Kidney (tissue), 14 donors: ENCODE results near the gene GABRB2. TPM values are rescaled to one million over a fixed set of nuclear protein-coding genes. Genes with fewer than 3 reads are reported as not detected.

Experiments
- DNase-seq, 5 donors: peaks; one replicate each; pipeline ENCODE4 v3.0.0-alpha.2; 2013 to 2020
- FAIRE-seq: peaks from 2 replicates; lab custom pipeline; 2012; peaks lifted over from hg19 to GRCh38; lab: Jason Lieb, UNC
- H3K27ac ChIP-seq, 2 donors: one replicate each; pipeline ENCODE4 v1.7.0; 2013; ENCODE audit warnings: low read depth in 2 of 2, low read length in 2 of 2, inconsistent platforms in 1 of 2
- H3K27me3 ChIP-seq: one replicate; pipeline ENCODE4 v1.7.1; 2013; ENCODE audit warnings: low read length, inconsistent platforms; ENCODE audit not compliant: control insufficient read depth, insufficient read depth
- H3K36me3 ChIP-seq, 3 donors: one replicate each; pipeline versions ENCODE4 v1.7.0 to v1.7.1; 2013; ENCODE audit warnings: low read length in 3 of 3, control low read depth in 1 of 3, inconsistent platforms in 1 of 3; ENCODE audit not compliant: insufficient read depth in 3 of 3, control insufficient read depth in 2 of 3
- H3K4me1 ChIP-seq, 3 donors: one replicate each; pipeline versions ENCODE4 v1.7.0 to v1.7.1; 2013; ENCODE audit warnings: low read length in 3 of 3, inconsistent platforms in 1 of 3, low read depth in 1 of 3; ENCODE audit not compliant: control insufficient read depth in 2 of 3, insufficient read depth in 2 of 3
- H3K4me3 ChIP-seq, 3 donors: one replicate each; pipeline versions ENCODE4 v1.7.0 to v1.8.1; 2013; ENCODE audit warnings: low read length in 3 of 3, control low read depth in 1 of 3, inconsistent platforms in 1 of 3
- H3K9ac ChIP-seq, 3 donors: one replicate each; pipeline versions ENCODE4 v1.7.0 to v1.7.1; 2013; ENCODE audit warnings: low read length in 3 of 3, control low read depth in 1 of 3, inconsistent platforms in 1 of 3
- H3K9me3 ChIP-seq, 3 donors: one replicate each; pipeline versions ENCODE4 v1.7.0 to v1.7.1; 2013; ENCODE audit warnings: low read length in 3 of 3, control low read depth in 1 of 3, inconsistent platforms in 1 of 3; ENCODE audit not compliant: control insufficient read depth in 2 of 3, insufficient read depth in 1 of 3
- intact Hi-C: fragments of 100-400 bp; cut with DNase I; formaldehyde crosslinking; loops from one replicate; pipeline ENCODE4 v1.11.1; 2022
- polyA plus RNA-seq: library from polyadenylated mRNA; stranded (reverse); fragments of 350-450 nt; fragmentation: Illumina TruSeq; extraction: RNeasy Lipid Tissue Mini Kit (QIAGEN cat#74804); gene quantifications from one replicate; pipeline ENCODE4 v1.2.3, GENCODE V29; 2014; ENCODE audit warnings: low read depth, low replicate concordance; ENCODE audit not compliant: insufficient read depth
- total RNA-seq: library from RNA; stranded (reverse); fragmentation: NEBNext Ultra II Directional; extraction: Animal tissue kit (Norgen Biotek cat#: 25700); gene quantifications from one replicate; pipeline ENCODE4 v1.2.1, GENCODE V29; 2021
- TF ChIP-seq, protein P1 (sequence below): IDR thresholded peaks from 3 replicates; pipeline ENCODE4 v1.5.1; 2012; ENCODE audit warnings: mild to moderate bottlenecking, moderate library complexity, borderline replicate concordance; ENCODE audit not compliant: insufficient read depth; ENCODE audit errors: extremely low read depth
- donor health status: control.
- donor health status: control.
- donor health status: control.
- donor health status: control.
- donor health status: control.
- donor health status: DM: yes; HTN: yes; CAD: no.
- donor health status: Normal renal cell carcinoma (clear cell type).

GABRB2 gene
- total and polyA plus RNA-seq, 2 donors from 2014 or later: 0.90 to 4.4 TPM

DNA sequence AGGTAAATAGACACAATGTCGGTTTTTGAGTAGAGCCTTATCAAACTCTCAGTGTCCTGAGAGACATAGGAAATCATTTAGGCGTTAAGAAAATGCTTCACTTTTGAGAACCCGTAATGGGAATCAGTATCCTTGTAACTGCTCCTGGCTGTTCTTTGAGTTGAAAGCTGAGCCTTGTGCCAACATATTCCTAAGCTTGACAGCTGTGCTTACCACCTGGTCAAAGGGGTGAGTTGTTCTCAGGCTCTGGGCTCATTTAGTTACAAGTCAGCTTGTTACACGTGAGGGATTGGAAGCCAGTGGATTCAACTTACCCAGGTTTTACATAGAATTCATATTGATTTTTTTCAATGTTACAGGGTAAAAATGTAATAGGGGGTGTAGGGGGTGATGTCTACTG lies 145.9 kb downstream of the GABRB2 start:
- DNase-seq (peak in 3 of 5 donors; percentile 22 to 61 (median 41)), FAIRE-seq (no peak)
- Histone ChIP-seq H3K27me3 (no peaks in the 10 kb centered on the region), H3K9ac (no peak overlapping the region), H3K9me3 (no peaks in the 10 kb centered on the region), H3K4me1 (no peaks in the 10 kb centered on the region), H3K4me3 (no peak overlapping the region), H3K36me3 (no peaks in the 10 kb centered on the region), H3K27ac (no peak overlapping the region)
- TF ChIP-seq, protein P1, sequence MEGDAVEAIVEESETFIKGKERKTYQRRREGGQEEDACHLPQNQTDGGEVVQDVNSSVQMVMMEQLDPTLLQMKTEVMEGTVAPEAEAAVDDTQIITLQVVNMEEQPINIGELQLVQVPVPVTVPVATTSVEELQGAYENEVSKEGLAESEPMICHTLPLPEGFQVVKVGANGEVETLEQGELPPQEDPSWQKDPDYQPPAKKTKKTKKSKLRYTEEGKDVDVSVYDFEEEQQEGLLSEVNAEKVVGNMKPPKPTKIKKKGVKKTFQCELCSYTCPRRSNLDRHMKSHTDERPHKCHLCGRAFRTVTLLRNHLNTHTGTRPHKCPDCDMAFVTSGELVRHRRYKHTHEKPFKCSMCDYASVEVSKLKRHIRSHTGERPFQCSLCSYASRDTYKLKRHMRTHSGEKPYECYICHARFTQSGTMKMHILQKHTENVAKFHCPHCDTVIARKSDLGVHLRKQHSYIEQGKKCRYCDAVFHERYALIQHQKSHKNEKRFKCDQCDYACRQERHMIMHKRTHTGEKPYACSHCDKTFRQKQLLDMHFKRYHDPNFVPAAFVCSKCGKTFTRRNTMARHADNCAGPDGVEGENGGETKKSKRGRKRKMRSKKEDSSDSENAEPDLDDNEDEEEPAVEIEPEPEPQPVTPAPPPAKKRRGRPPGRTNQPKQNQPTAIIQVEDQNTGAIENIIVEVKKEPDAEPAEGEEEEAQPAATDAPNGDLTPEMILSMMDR: no peak
- intact Hi-C loops: no loop called here

DNA sequence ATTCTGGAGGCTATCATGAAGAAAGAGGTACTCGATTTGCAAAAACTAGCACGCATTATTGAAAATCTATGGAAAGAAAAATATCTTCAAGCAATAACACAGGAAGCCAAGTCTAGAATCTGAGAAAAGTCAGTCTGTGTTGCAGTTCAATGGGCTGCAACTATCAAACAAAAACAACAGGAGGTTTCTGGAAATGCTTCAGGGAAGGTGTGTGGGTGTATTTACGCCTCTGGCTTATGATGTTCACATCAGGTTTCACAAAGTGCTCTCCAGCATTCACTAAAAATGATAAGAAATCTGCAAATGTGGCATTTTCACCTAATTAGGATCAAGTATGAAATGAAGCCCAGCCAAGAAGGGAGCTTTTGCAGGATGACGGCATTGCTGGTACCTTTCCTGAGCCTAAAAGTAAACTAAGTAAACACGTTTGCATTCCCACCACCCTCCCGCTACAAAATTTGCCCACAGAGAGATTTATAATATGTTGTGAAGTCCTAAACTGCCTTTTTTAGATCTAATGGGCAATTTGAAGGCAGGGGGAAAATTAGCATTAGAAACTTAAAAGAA lies 146.4 kb downstream of the GABRB2 start:
- FAIRE-seq: no peak
- Histone ChIP-seq H3K9me3 (no peaks in the 10 kb centered on the region), H3K36me3 (no peaks in the 10 kb centered on the region), H3K27me3 (no peaks in the 10 kb centered on the region), H3K4me3 (no peak overlapping the region), H3K9ac (no peak overlapping the region), H3K4me1 (no peaks in the 10 kb centered on the region), H3K27ac (no peak overlapping the region)
- TF ChIP-seq, protein P1: no peak
- peak in 1 of 5 donors; percentile 4 for DNase-seq
- intact Hi-C loops: no loop called here

DNA sequence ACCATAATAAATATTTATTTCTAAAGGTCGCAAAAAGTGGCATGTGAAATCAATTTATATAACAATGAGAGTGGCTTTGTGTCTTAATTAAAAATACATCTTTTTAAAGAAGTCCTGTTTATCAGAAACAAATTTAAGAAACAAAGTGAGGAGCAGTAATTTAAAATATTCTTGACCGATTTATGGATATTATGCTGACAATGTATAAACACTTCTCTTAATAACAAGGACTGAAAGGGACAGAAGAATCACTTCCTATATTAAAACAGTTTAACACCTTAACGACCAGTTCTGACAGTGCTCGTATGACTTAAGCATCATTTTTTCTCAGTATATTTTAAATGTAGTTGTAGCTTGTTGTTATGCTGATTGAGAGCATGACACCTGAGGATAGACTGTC lies 149.1 kb downstream of the GABRB2 start:
- FAIRE-seq (no peak), DNase-seq (no peak)
- Histone ChIP-seq H3K9ac (no peak overlapping the region), H3K27ac (no peak overlapping the region), H3K4me1 (no peaks in the 10 kb centered on the region), H3K27me3 (no peaks in the 10 kb centered on the region), H3K36me3 (no peaks in the 10 kb centered on the region), H3K9me3 (no peaks in the 10 kb centered on the region), H3K4me3 (no peak overlapping the region)
- TF ChIP-seq, protein P1: no peak
- intact Hi-C loops: no loop called here

DNA sequence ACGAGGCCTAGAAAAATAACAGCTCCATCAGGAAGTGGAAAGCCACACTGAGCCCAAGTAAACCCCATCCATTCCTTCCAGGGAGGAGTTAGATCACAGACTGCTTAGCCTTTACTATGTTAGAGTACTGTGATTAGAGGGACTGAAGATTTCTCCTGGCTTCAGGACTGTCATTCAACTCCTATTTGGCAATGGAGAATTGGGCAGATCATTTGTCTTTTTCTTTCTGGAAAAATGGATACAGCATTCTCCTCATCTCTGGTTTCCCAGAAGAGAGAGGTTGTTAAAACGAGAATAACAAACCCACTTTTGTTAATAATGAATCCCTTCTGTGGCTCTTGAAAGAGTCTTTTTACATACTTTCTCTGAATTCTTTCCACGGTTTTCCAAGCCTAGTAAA lies 150.4 kb downstream of the GABRB2 start:
- Histone ChIP-seq H3K4me1 (no peaks in the 10 kb centered on the region), H3K36me3 (no peaks in the 10 kb centered on the region), H3K9ac (no peak overlapping the region), H3K4me3 (no peak overlapping the region), H3K9me3 (no peaks in the 10 kb centered on the region), H3K27ac (no peak overlapping the region), H3K27me3 (no peaks in the 10 kb centered on the region)
- FAIRE-seq (no peak), DNase-seq (no peak)
- TF ChIP-seq, protein P1: no peak
- intact Hi-C loops: no loop called here
